ENCODE measurements around the gene DEFB127. TPM values are rescaled to one million over a fixed set of nuclear protein-coding genes. Genes with fewer than 3 reads are reported as not detected.

DEFB127 gene
- total RNA-seq, 4 donors from 2014 or later: not detected

GRCh38 chr20:168876-169275 lies 11.6 kb downstream of the DEFB127 start:
- Histone ChIP-seq H3K36me3 (no peaks in the 10 kb centered on the region), H3K27ac (no peak overlapping the region), H3K27me3 (peaks cover 6% of the 10 kb centered on the region), H3K4me3 (no peak overlapping the region), H3K4me1 (no peaks in the 10 kb centered on the region), H3K9me3 (no peaks in the 10 kb centered on the region)
- TF ChIP-seq POLR2A (IDR thresholded peaks at IDR 0.05) (no peak), EP300 (IDR thresholded peaks at IDR 0.05; ENCODE audit: low read depth) (no peak), POLR2AphosphoS5 (IDR thresholded peaks at IDR 0.05) (no peak)
- in situ Hi-C loops (cut with MboI; ENCODE audit: low pct_ligation_motif_present in 1 of 4, low pct_unique_long_range_greater_than_20kb in 1 of 4, low sequenced_read_pairs in 3 of 4) (no loop called here), intact Hi-C loops (cut with DNase I; ENCODE audit: low total_unique reads) (no loop called here)
- WGBS, 2 donors (ENCODE audit: low coverage in 1 of 2): 68 to 88% methylated on average over 1 to 2 of the region's 2 CpGs
- no peak for DNase-seq

- Histone ChIP-seq H3K4me1 (no peaks in the 10 kb centered on the region), H3K36me3 (no peaks in the 10 kb centered on the region), H3K27me3 (peaks cover 51% of the 10 kb centered on the region), H3K27ac (no peak overlapping the region), H3K4me3 (no peak overlapping the region), H3K9me3 (no peaks in the 10 kb centered on the region)
- no peak for DNase-seq
- WGBS, 2 donors (ENCODE audit: low coverage in 1 of 2): 42 to 56% methylated on average over 2 of the region's 2 CpGs
- TF ChIP-seq CTCF (IDR thresholded peaks at IDR 0.05) (no peak), POLR2A (IDR thresholded peaks at IDR 0.05) (no peak), EP300 (IDR thresholded peaks at IDR 0.05; ENCODE audit: low read depth) (no peak), POLR2AphosphoS5 (IDR thresholded peaks at IDR 0.05) (no peak)
- intact Hi-C loops (cut with DNase I; ENCODE audit: low total_unique reads) (no loop called here), in situ Hi-C loops (cut with MboI; ENCODE audit: low pct_ligation_motif_present in 1 of 4, low pct_unique_long_range_greater_than_20kb in 1 of 4, low sequenced_read_pairs in 3 of 4) (no loop called here)
These were observed 27.0 kb downstream of the DEFB127 start for GRCh38 chr20:184288-184687.

- intact Hi-C loops (cut with DNase I; ENCODE audit: low total_unique reads): no loop called here
These were observed 30.5 kb downstream of the DEFB127 start for GRCh38 chr20:187733-188132.

GRCh38 chr20:189611-190010 lies 32.4 kb downstream of the DEFB127 start, which contains the start of gene DEFB128:
DEFB128 (minus strand) TSS chr20:189711; CDS start chr20:189623, 88 bp downstream.
- Histone ChIP-seq H3K27me3 (peaks cover 10% of the 10 kb centered on the region), H3K36me3 (no peaks in the 10 kb centered on the region), H3K27ac (no peak within 1 kb of the TSS), H3K4me3 (no peak within 1 kb of the TSS), H3K4me1 (no peaks in the 10 kb centered on the region), H3K9me3 (no peaks in the 10 kb centered on the region)
- intact Hi-C loops (cut with DNase I; ENCODE audit: low total_unique reads): no loop called here
- in situ Hi-C loops (cut with MboI; ENCODE audit: low pct_ligation_motif_present in 1 of 4, low pct_unique_long_range_greater_than_20kb in 1 of 4, low sequenced_read_pairs in 3 of 4): no loop called here
- no peak for DNase-seq
- 56 to 62% methylated on average over 5 to 7 of the region's 7 CpGs for WGBS, 2 donors (ENCODE audit: low coverage in 1 of 2)
- TF ChIP-seq CTCF (IDR thresholded peaks at IDR 0.05) (no peak), POLR2AphosphoS5 (IDR thresholded peaks at IDR 0.05) (no peak)

More at GRCh38 chr20:187733-188132, 30.5 kb downstream of the DEFB127 start:
- Histone ChIP-seq H3K27me3 (peaks cover 24% of the 10 kb centered on the region), H3K4me3 (no peak overlapping the region), H3K36me3 (no peaks in the 10 kb centered on the region), H3K4me1 (no peaks in the 10 kb centered on the region), H3K27ac (no peak overlapping the region), H3K9me3 (no peaks in the 10 kb centered on the region)
- whole genome bisulfite sequencing, 2 donors (ENCODE audit: low coverage in 1 of 2): 57 to 65% methylated on average over 2 of the region's 2 CpGs
- in situ Hi-C loops (cut with MboI; ENCODE audit: low pct_ligation_motif_present in 1 of 4, low pct_unique_long_range_greater_than_20kb in 1 of 4, low sequenced_read_pairs in 3 of 4): no loop called here
- DNase-seq: no peak
- TF ChIP-seq POLR2A (IDR thresholded peaks at IDR 0.05) (no peak), CTCF (IDR thresholded peaks at IDR 0.05) (no peak), POLR2AphosphoS5 (IDR thresholded peaks at IDR 0.05) (no peak), EP300 (IDR thresholded peaks at IDR 0.05; ENCODE audit: low read depth) (no peak)

- Histone ChIP-seq H3K27ac (no peak overlapping the region), H3K4me3 (no peak overlapping the region), H3K27me3 (no peaks in the 10 kb centered on the region), H3K36me3 (no peaks in the 10 kb centered on the region), H3K9me3 (no peaks in the 10 kb centered on the region), H3K4me1 (no peaks in the 10 kb centered on the region)
- 63 to 76% methylated on average over 1 of the region's 1 CpG for WGBS, 2 donors (ENCODE audit: low coverage in 1 of 2)
- intact Hi-C loops (cut with DNase I; ENCODE audit: low total_unique reads): no loop called here
- in situ Hi-C loops (cut with MboI; ENCODE audit: low pct_ligation_motif_present in 1 of 4, low pct_unique_long_range_greater_than_20kb in 1 of 4, low sequenced_read_pairs in 3 of 4): no loop called here
- DNase-seq: no peak
- no peak for TF ChIP-seq POLR2A (IDR thresholded peaks at IDR 0.05)
- TF ChIP-seq POLR2AphosphoS5 (IDR thresholded peaks at IDR 0.05): no peak
- no peak for TF ChIP-seq CTCF (IDR thresholded peaks at IDR 0.05)
- no peak for TF ChIP-seq EP300 (IDR thresholded peaks at IDR 0.05; ENCODE audit: low read depth)
These were observed 41.0 kb downstream of the DEFB127 start for GRCh38 chr20:198225-198624.
